ENCODE results near the gene IBSP.

DNA sequence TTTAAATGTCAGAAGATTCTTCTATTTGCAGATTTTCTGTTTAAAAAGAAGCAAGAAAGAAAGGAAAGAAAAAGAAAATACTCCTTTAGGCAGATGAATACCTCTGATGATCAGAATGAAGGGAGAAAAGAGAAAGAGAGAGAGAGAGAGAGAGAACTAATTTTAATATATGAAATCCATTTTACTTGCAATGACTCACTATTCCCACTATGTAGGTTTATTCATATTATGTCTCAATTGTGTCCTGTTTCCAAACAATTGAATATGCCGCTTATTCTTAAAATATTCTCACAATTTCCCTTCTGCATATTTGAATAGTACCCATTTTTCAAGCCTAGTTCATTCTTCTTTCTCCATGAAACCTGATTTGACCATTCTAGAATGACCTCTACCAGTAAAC, 45.1 kb downstream of the IBSP start:
- TF ChIP-seq CTCF (IDR thresholded peaks at IDR 0.05), result no peak
- TF ChIP-seq POLR2A (IDR thresholded peaks at IDR 0.05), result no peak

All from heart left ventricle (tissue), 13 donors.